ENCODE data around the gene TRIM71. TPM values are rescaled to one million over a fixed set of nuclear protein-coding genes. Genes with fewer than 3 reads are reported as not detected.

TRIM71 gene
- total RNA-seq, 4 donors from 2014 or later: not detected

DNA sequence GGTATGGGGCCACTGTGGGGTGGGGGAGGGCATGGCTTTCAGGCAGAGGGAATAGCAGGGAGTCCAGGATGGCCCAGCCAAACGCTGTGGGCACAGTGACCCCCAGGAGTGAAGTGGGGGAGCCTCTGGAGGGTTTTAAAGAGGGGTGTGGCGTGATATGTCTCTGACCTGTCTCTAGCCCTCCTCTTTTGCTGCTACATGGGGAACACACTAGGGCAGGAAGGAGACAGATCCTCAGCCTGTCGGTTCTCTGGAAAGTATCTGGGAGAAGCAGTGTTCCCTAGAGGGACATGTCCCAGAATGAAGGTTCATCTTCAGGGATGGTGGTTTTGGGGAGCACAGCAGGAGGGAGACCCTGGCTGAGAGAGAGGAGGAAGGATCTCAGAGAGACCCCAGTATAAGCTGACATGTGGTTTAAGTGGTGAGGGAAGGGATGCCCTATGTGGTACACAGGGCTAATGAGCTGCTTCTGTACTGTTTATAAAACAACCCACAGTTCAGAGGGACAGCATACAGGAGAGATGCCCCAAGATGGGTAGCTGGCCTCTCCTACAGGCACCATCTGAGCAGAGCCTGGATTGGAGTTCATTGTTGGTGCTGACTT lies 37.7 kb downstream of the TRIM71 start:
- TF ChIP-seq, protein P1, sequence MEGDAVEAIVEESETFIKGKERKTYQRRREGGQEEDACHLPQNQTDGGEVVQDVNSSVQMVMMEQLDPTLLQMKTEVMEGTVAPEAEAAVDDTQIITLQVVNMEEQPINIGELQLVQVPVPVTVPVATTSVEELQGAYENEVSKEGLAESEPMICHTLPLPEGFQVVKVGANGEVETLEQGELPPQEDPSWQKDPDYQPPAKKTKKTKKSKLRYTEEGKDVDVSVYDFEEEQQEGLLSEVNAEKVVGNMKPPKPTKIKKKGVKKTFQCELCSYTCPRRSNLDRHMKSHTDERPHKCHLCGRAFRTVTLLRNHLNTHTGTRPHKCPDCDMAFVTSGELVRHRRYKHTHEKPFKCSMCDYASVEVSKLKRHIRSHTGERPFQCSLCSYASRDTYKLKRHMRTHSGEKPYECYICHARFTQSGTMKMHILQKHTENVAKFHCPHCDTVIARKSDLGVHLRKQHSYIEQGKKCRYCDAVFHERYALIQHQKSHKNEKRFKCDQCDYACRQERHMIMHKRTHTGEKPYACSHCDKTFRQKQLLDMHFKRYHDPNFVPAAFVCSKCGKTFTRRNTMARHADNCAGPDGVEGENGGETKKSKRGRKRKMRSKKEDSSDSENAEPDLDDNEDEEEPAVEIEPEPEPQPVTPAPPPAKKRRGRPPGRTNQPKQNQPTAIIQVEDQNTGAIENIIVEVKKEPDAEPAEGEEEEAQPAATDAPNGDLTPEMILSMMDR (IDR thresholded peaks at IDR 0.05): no peak
- TF ChIP-seq POLR2A (IDR thresholded peaks at IDR 0.05): no peak
- no peak for TF ChIP-seq EP300 (IDR thresholded peaks at IDR 0.05)
- TF ChIP-seq POLR2AphosphoS5 (IDR thresholded peaks at IDR 0.05): no peak
- H3K27me3 ChIP-seq: peaks cover 7% of the 10 kb centered on the region
- no peak overlapping the region for H3K27ac ChIP-seq
- H3K36me3 ChIP-seq: no peaks in the 10 kb centered on the region
- no peaks in the 10 kb centered on the region for H3K4me1 ChIP-seq
- WGBS, 2 donors (ENCODE audit: low coverage in 1 of 2): 67 to 74% methylated on average over 1 to 3 of the region's 3 CpGs
- ATAC-seq: no peak
- H3K9me3 ChIP-seq: no peaks in the 10 kb centered on the region
- H3K4me3 ChIP-seq: no peak overlapping the region

DNA sequence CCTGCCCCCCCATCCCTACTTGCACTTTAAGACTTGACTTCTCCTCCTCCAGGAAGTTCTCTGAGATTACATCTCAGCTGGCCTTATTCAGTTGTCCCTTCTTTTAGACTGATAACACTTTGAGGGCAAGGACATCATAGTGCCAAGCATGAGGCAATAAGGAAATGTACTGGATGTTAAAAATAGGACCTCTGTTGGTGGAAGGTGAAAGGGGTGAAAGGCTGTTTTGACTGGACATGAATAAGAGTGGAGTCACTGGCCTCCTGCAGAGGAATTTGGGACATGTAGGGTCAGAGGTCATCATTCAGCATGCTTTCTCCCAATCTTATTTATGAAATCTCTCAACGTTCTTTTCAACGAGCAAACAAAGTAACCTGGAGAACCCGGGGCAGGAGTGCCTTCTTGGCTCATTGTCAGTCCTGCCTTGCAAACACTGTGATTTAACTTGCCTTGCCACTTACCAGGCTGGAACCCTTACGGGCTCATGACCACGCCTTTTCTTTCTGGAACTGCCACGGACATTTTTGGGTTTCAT lies 38.6 kb downstream of the TRIM71 start:
- no peaks in the 10 kb centered on the region for H3K36me3 ChIP-seq
- ATAC-seq: no peak
- H3K27me3 ChIP-seq: peaks cover 7% of the 10 kb centered on the region
- WGBS, 2 donors (ENCODE audit: low coverage in 1 of 2): 56 to 86% methylated on average over 6 of the region's 6 CpGs
- no peak overlapping the region for H3K27ac ChIP-seq
- no peak for TF ChIP-seq POLR2AphosphoS5 (IDR thresholded peaks at IDR 0.05)
- TF ChIP-seq EP300 (IDR thresholded peaks at IDR 0.05): no peak
- no peak for TF ChIP-seq POLR2A (IDR thresholded peaks at IDR 0.05)
- TF ChIP-seq, protein P1 (IDR thresholded peaks at IDR 0.05): no peak
- no peaks in the 10 kb centered on the region for H3K4me1 ChIP-seq
- H3K9me3 ChIP-seq: no peaks in the 10 kb centered on the region
- H3K4me3 ChIP-seq: no peak overlapping the region

DNA sequence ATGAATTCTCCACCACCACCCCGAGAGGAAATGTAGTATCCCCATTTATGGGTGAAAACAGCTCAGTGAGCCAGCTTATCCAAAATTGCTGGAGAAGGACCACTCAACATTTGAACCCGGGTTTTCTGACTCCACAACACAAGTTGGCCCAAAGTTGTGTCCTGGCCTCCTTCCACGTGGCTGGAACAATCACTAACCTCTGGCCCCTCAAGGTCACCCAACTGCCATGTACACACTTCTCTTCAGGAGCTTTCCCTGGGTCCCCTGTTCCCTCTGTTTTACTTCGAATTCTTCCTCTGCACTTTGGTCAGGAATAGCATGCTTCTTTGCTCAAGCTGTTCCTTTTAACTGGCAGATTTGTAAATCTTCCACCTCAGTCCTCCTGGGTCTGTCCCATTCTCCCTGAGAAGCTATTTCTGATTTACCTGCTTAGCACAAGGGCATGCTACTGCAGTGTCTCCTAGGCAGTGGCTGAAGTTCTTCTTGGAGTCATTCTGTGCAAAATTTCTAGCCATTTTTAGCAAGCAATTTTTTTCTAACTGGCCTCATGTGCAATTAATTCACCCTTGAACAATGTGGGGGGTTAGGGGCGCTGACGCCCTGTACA lies 39.2 kb downstream of the TRIM71 start:
- H3K4me1 ChIP-seq: no peaks in the 10 kb centered on the region
- ATAC-seq: no peak
- no peak overlapping the region for H3K27ac ChIP-seq
- TF ChIP-seq POLR2A (IDR thresholded peaks at IDR 0.05) (no peak), EP300 (IDR thresholded peaks at IDR 0.05) (no peak), POLR2AphosphoS5 (IDR thresholded peaks at IDR 0.05) (no peak)
- TF ChIP-seq, protein P1 (IDR thresholded peaks at IDR 0.05): no peak
- peaks cover 5% of the 10 kb centered on the region for H3K27me3 ChIP-seq
- H3K36me3 ChIP-seq: no peaks in the 10 kb centered on the region
- H3K4me3 ChIP-seq: no peak overlapping the region
- WGBS, 2 donors (ENCODE audit: low coverage in 1 of 2): 71 to 92% methylated on average over 3 to 6 of the region's 6 CpGs
- no peaks in the 10 kb centered on the region for H3K9me3 ChIP-seq

DNA sequence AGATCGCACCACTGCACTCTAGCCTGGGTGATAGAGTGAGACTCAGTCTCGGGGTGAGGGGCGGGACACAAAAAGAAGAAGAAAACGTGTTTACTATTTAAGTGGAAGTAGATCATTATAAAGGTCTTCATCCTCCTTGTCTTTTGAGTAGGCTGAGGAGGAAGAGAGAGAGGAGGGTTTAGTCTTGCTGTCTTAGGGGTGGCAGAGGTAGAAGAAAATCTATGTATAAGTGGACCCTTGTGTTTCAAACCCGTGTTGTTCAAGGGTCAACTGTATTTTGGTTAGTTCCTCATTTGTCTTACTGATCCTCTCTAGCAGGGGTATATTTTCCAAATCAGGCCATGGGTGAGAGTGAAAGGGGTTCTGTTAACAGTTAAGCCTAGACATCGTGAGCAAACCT lies 40.1 kb downstream of the TRIM71 start:
- WGBS, 2 donors (ENCODE audit: low coverage in 1 of 2): 38 to 80% methylated on average over 2 to 6 of the region's 6 CpGs
- H3K27ac ChIP-seq: no peak overlapping the region
- no peak for ATAC-seq
- no peak overlapping the region for H3K4me3 ChIP-seq
- no peaks in the 10 kb centered on the region for H3K9me3 ChIP-seq
- H3K4me1 ChIP-seq: no peaks in the 10 kb centered on the region
- TF ChIP-seq, protein P1 (IDR thresholded peaks at IDR 0.05): no peak
- no peak for TF ChIP-seq EP300 (IDR thresholded peaks at IDR 0.05)
- no peak for TF ChIP-seq POLR2A (IDR thresholded peaks at IDR 0.05)
- no peak for TF ChIP-seq POLR2AphosphoS5 (IDR thresholded peaks at IDR 0.05)
- no peaks in the 10 kb centered on the region for H3K36me3 ChIP-seq
- no peaks in the 10 kb centered on the region for H3K27me3 ChIP-seq
